Fibroblast of villous mesenchyme (primary cell): ENCODE results near the gene CADPS. TPM values are rescaled to one million over a fixed set of nuclear protein-coding genes. Genes with fewer than 3 reads are reported as not detected.

ENCODE experiments used
- DNase-seq: peaks from one replicate; pipeline ENCODE4 v3.0.0-alpha.2; 2010; ENCODE audit warnings: low read depth
- H3K4me3 ChIP-seq: 2 replicates; pipeline ENCODE4 v1.5.1; 2011; ENCODE audit warnings: low read depth, mild to moderate bottlenecking, low read length
- total RNA-seq: library from RNA; depleted of rRNA; stranded (reverse); fragments of >200 nt; gene quantifications from 2 replicates; pipeline ENCODE4 v1.2.3, GENCODE V29; 2012
- TF ChIP-seq, protein P1 (sequence below): IDR thresholded peaks from 2 replicates; pipeline ENCODE4 v1.5.1; 2012; ENCODE audit warnings: low read depth, mild to moderate bottlenecking, low read length; ENCODE audit not compliant: insufficient read depth

The CADPS gene
- total RNA-seq, 1 donor = not detected

GRCh38 chr3:62378921-62379320, 496.3 kb downstream of the CADPS start:
- TF ChIP-seq, protein P1, sequence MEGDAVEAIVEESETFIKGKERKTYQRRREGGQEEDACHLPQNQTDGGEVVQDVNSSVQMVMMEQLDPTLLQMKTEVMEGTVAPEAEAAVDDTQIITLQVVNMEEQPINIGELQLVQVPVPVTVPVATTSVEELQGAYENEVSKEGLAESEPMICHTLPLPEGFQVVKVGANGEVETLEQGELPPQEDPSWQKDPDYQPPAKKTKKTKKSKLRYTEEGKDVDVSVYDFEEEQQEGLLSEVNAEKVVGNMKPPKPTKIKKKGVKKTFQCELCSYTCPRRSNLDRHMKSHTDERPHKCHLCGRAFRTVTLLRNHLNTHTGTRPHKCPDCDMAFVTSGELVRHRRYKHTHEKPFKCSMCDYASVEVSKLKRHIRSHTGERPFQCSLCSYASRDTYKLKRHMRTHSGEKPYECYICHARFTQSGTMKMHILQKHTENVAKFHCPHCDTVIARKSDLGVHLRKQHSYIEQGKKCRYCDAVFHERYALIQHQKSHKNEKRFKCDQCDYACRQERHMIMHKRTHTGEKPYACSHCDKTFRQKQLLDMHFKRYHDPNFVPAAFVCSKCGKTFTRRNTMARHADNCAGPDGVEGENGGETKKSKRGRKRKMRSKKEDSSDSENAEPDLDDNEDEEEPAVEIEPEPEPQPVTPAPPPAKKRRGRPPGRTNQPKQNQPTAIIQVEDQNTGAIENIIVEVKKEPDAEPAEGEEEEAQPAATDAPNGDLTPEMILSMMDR = no peak
- no peak for DNase-seq
- H3K4me3 ChIP-seq = no peak overlapping the region

GRCh38 chr3:62378311-62378789, 496.9 kb downstream of the CADPS start:
- H3K4me3 ChIP-seq = no peak overlapping the region
- DNase-seq = no peak
- TF ChIP-seq, protein P1 = no peak

GRCh38 chr3:62376906-62377877, 498.0 kb downstream of the CADPS start:
- H3K4me3 ChIP-seq = no peak overlapping the region
- TF ChIP-seq, protein P1 = no peak
- DNase-seq = no peak

DNA sequence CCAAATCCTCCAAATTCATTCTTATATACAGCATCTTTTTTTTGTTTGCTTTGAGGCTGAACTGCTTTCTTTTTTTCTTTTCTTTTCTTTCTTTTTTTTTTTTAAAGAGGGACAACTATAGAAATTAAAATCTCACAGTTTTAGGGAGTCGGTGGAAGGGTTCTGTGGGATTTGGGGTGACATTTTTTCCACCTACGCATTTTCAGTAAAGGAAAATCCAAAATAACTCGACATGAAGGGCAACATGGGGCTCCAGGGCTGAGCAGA, 498.8 kb downstream of the CADPS start:
- DNase-seq = no peak
- H3K4me3 ChIP-seq = no peak overlapping the region
- TF ChIP-seq, protein P1 = no peak

DNA sequence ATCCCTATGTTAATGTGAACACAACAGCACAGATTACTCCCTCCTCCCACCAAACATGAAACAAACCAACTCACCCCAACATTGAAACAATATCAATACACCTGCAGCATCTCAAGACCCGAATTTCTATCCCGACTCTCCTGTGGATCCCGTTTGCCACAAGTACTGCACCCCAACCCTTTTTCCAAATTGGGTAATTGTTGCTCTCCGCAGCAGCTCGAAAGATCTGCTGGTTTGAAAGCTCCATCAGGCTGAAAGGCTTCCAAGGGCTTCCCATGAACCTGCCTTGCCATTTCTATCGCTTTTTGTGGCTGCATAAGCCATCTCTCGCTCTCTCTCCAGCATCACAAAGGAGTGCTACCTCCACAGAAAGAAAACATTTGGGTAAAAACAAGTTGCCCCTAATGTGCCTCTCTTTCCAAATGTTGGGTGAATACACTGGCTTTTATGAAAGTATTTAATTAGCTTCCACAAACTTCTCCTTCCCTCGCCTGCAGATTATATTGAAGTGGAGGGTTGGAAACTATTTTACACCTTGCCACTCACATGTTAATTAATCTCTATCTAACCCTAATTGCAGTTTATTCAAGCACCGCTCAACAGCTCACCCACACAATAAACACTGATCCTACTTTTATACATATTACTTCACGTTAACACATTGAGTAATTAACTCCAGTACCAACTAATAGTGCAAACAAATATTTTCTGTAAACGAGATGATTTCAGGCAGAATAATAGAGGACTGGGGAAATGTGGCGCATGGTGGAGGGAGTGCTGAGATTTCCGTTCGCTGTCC, 499.4 kb downstream of the CADPS start:
- no peak overlapping the region for H3K4me3 ChIP-seq
- TF ChIP-seq, protein P1 = no peak
- DNase-seq = no peak

DNA sequence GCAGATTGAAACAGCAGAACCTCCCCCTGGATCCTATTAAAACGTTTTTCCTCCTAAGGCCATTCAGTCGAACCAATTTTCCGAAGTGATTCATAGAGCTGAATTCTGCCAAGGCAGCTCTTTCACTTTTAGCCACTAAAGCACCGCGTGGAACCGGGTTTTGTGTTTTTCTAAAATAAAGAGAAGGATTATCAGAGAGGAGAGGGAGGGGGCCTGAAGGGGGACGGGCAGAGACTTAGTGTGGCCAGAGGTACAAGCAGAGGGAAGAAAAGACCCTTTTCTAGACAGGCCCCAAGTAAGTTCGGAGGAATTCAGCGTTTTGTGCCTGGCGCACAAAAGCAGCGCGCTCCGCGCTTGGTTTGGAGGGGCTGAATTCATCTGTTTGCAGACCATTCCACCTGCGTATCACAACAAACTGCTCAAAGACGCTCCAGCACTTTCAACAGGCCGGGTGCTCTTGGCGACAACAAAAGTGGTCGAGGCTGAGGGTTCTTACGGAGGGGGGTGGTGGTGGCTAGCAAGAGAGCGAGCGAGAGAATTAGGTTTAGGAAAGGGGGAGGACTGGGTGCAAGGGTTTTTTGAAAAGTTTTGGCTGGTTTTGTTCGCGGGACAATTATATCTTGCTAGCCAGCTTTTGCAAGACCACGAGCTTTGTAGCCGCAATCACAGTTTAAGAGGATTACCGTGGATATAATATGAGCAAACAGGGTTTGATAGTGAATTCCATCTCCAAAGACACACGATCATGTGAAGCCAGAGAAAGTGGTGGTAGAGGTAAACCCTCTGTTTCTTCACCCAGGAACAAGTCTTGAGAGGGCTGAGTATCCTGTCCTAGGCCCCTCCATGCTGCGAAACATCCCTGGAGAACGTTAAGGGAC, 500.6 kb downstream of the CADPS start:
- no peak overlapping the region for H3K4me3 ChIP-seq
- peak; percentile 3 for DNase-seq
- TF ChIP-seq, protein P1 = no peak
